ENCODE measurements around the gene PPIL6.

PPIL6 gene

GRCh38 chr6:109449064-109449794 lies 8.8 kb upstream of the PPIL6 start:
- no peak for DNase-seq (ENCODE audit: low read depth)

- no peak for DNase-seq (ENCODE audit: low read depth)
Observed at GRCh38 chr6:109448615-109449014, 8.2 kb upstream of the PPIL6 start.

GRCh38 chr6:109447878-109448555 lies 7.6 kb upstream of the PPIL6 start:
- no peak for DNase-seq (ENCODE audit: low read depth)

GRCh38 chr6:109447087-109447486 lies 6.7 kb upstream of the PPIL6 start:
- no peak for DNase-seq (ENCODE audit: low read depth)

GRCh38 chr6:109446541-109446940 lies 6.1 kb upstream of the PPIL6 start:
- no peak for DNase-seq (ENCODE audit: low read depth)

GRCh38 chr6:109446072-109446471 lies 5.6 kb upstream of the PPIL6 start:
- no peak for DNase-seq (ENCODE audit: low read depth)

- no peak for DNase-seq (ENCODE audit: low read depth)
Observed at GRCh38 chr6:109445382-109445781, 5.0 kb upstream of the PPIL6 start.

- no peak for DNase-seq (ENCODE audit: low read depth)
Observed at GRCh38 chr6:109443425-109443950, 3.1 kb upstream of the PPIL6 start.

- DNase-seq (ENCODE audit: low read depth), result no peak
Observed at GRCh38 chr6:109442393-109442924, 2.0 kb upstream of the PPIL6 start.

GRCh38 chr6:109441069-109441816 lies 815 bp upstream of the PPIL6 start:
- peak; percentile 73 for DNase-seq (ENCODE audit: low read depth)

- no peak for DNase-seq (ENCODE audit: low read depth)
Observed at GRCh38 chr6:109436041-109436440, 4.4 kb downstream of the PPIL6 start.

GRCh38 chr6:109434456-109434855 lies 6.0 kb downstream of the PPIL6 start:
- DNase-seq (ENCODE audit: low read depth), result no peak

GRCh38 chr6:109429496-109429895 lies 10.9 kb downstream of the PPIL6 start:
- no peak for DNase-seq (ENCODE audit: low read depth)

GRCh38 chr6:109428889-109429477 lies 11.4 kb downstream of the PPIL6 start:
- peak; percentile 29 for DNase-seq (ENCODE audit: low read depth)

- DNase-seq (ENCODE audit: low read depth), result peak; percentile 8
Observed at GRCh38 chr6:109424946-109425345, 15.5 kb downstream of the PPIL6 start.

GRCh38 chr6:109421184-109421583 lies 19.2 kb downstream of the PPIL6 start:
- DNase-seq (ENCODE audit: low read depth), result no peak

GRCh38 chr6:109420751-109421150 lies 19.7 kb downstream of the PPIL6 start:
- DNase-seq (ENCODE audit: low read depth), result no peak

GRCh38 chr6:109417646-109418045 lies 22.8 kb downstream of the PPIL6 start:
- no peak for DNase-seq (ENCODE audit: low read depth)

GRCh38 chr6:109411034-109411433 lies 29.4 kb downstream of the PPIL6 start:
- DNase-seq (ENCODE audit: low read depth), result no peak

- peak; percentile 87 for DNase-seq (ENCODE audit: low read depth)
Observed at GRCh38 chr6:109406196-109406595, 34.2 kb downstream of the PPIL6 start.

- no peak for DNase-seq (ENCODE audit: low read depth)
Observed at GRCh38 chr6:109397020-109397419, 43.4 kb downstream of the PPIL6 start.
